GM23338 (cell line): ENCODE results near the gene GNAZ. TPM values are rescaled to one million over a fixed set of nuclear protein-coding genes. Genes with fewer than 3 reads are reported as not detected.

ENCODE experiments used
- ATAC-seq: fragments of 200-7000 bp; cut with Tn5 transposase; 3 replicates; pipeline ENCODE4 v1.9.1; 2020
- DNase-seq: peaks from one replicate; pipeline ENCODE4 v3.0.0-alpha.2; 2015; ENCODE audit warnings: low spot score
- H2AFZ ChIP-seq: fragments of 200-600 bp; sonication (generic); 2 replicates; pipeline ENCODE4 v1.8.0; 2016; ENCODE audit warnings: antibody characterized with exemption, mild to moderate bottlenecking, moderate library complexity
- H3F3A ChIP-seq: fragments of 200-600 bp; sonication (generic); replicated peaks from 2 replicates; pipeline ENCODE4 v1.8.0; 2017; ENCODE audit warnings: antibody characterized with exemption, mixed run types, low read depth
- H3K27ac ChIP-seq: fragments of 200-600 bp; sonication (generic); 2 replicates; pipeline ENCODE4 v1.6.1; 2016; ENCODE audit warnings: low read depth
- H3K27me3 ChIP-seq: fragments of 200-600 bp; sonication (generic); 2 replicates; pipeline ENCODE4 v1.8.0; 2016; ENCODE audit warnings: mild to moderate bottlenecking, mixed run types, moderate library complexity; ENCODE audit not compliant: insufficient read depth
- H3K36me3 ChIP-seq: fragments of 200-600 bp; sonication (generic); 2 replicates; pipeline ENCODE4 v1.8.0; 2016; ENCODE audit warnings: mild to moderate bottlenecking; ENCODE audit not compliant: insufficient read depth
- H3K4me1 ChIP-seq: fragments of 200-600 bp; sonication (generic); 2 replicates; pipeline ENCODE4 v1.8.0; 2016; ENCODE audit warnings: mild to moderate bottlenecking, moderate library complexity; ENCODE audit not compliant: insufficient read depth
- H3K4me2 ChIP-seq: fragments of 200-600 bp; sonication (generic); 2 replicates; pipeline ENCODE4 v1.7.1; 2017; ENCODE audit warnings: mixed run types
- H3K4me3 ChIP-seq: fragments of 200-600 bp; sonication (generic); 2 replicates; pipeline ENCODE4 v1.6.1; 2016; ENCODE audit warnings: mixed run types
- H3K79me2 ChIP-seq: fragments of 200-600 bp; sonication (generic); replicated peaks from 2 replicates; pipeline ENCODE4 v1.8.0; 2017; ENCODE audit warnings: mild to moderate bottlenecking; ENCODE audit not compliant: insufficient read depth
- H3K9me2 ChIP-seq: fragments of 200-600 bp; sonication (generic); 2 replicates; pipeline ENCODE4 v1.8.0; 2017; ENCODE audit not compliant: insufficient read depth
- H4K20me1 ChIP-seq: fragments of 200-600 bp; sonication (generic); replicated peaks from 2 replicates; pipeline ENCODE4 v1.8.0; 2017; ENCODE audit warnings: mild to moderate bottlenecking; ENCODE audit not compliant: insufficient read depth
- H3K27ac Mint-ChIP-seq: 2 replicates; pipeline ENCODE4 v1.8.0; 2020; ENCODE audit warnings: inconsistent platforms, mild to moderate bottlenecking, moderate library complexity, mixed read lengths
- H3K27me3 Mint-ChIP-seq: 3 replicates; pipeline ENCODE4 v1.8.0; 2022; ENCODE audit warnings: low read depth, mild to moderate bottlenecking, moderate library complexity, mixed read lengths, inconsistent platforms; ENCODE audit not compliant: insufficient read depth, poor library complexity
- H3K36me3 Mint-ChIP-seq: 3 replicates; pipeline ENCODE4 v1.8.0; 2021; ENCODE audit warnings: low read depth, mild to moderate bottlenecking, inconsistent platforms, moderate library complexity, mixed read lengths
- H3K4me1 Mint-ChIP-seq: 3 replicates; pipeline ENCODE4 v1.8.0; 2020; ENCODE audit warnings: mild to moderate bottlenecking, inconsistent platforms, mixed read lengths
- H3K4me3 Mint-ChIP-seq: 3 replicates; pipeline ENCODE4 v1.8.0; 2021; ENCODE audit warnings: moderate library complexity, mild to moderate bottlenecking, inconsistent platforms, mixed read lengths
- H3K9me3 Mint-ChIP-seq: 3 replicates; pipeline ENCODE4 v1.8.0; 2020; ENCODE audit warnings: moderate library complexity, mild to moderate bottlenecking, inconsistent platforms, mixed read lengths
- CREB1 ChIP-seq: fragments of 250-450 bp; sonication (Bioruptor Pico); IDR thresholded peaks from 2 replicates; pipeline ENCODE4 v1.5.0; 2020; ENCODE audit warnings: low read depth, mild to moderate bottlenecking, moderate library complexity
- CTCF ChIP-seq, 2 experiments: fragments of 200-600 bp in 1 of 2; sonication (generic) in 1 of 2; conservative IDR thresholded peaks; 2 replicates each; pipeline versions ENCODE4 v1.5.1 to v1.6.1; 2016 to 2017; ENCODE audit warnings: antibody characterized with exemption in 2 of 2, low read depth in 2 of 2, mild to moderate bottlenecking in 2 of 2, moderate library complexity in 1 of 2
- ETS1 ChIP-seq: IDR thresholded peaks from 2 replicates; pipeline ENCODE4 v1.6.1; 2016; ENCODE audit warnings: antibody characterized with exemption
- EZH2 ChIP-seq: fragments of 200-600 bp; sonication (generic); IDR thresholded peaks from one replicate; pipeline ENCODE4 v1.8.0; 2017; ENCODE audit warnings: antibody characterized with exemption, mild to moderate bottlenecking, low read depth; ENCODE audit not compliant: unreplicated experiment
- EZH2phosphoT487 ChIP-seq: fragments of 200-600 bp; sonication (generic); IDR thresholded peaks from one replicate; pipeline ENCODE4 v1.8.1; 2018; ENCODE audit warnings: antibody characterized with exemption; ENCODE audit not compliant: unreplicated experiment
- JUNB ChIP-seq: IDR thresholded peaks from one replicate; pipeline ENCODE4 v1.6.1; 2016; ENCODE audit warnings: antibody characterized with exemption; ENCODE audit not compliant: unreplicated experiment
- NANOG ChIP-seq: IDR thresholded peaks from 2 replicates; pipeline ENCODE4 v1.6.1; 2016; ENCODE audit warnings: antibody characterized with exemption, borderline replicate concordance
- POLR2AphosphoS5 ChIP-seq: IDR thresholded peaks from 2 replicates; pipeline ENCODE4 v1.6.1; 2016; ENCODE audit warnings: antibody characterized with exemption, low read depth
- REST ChIP-seq: IDR thresholded peaks from one replicate; pipeline ENCODE4 v1.6.1; 2018; ENCODE audit warnings: antibody characterized with exemption; ENCODE audit not compliant: unreplicated experiment
- STAT1 ChIP-seq: IDR thresholded peaks from one replicate; pipeline ENCODE4 v1.6.1; 2016; ENCODE audit warnings: antibody characterized with exemption; ENCODE audit not compliant: unreplicated experiment
- ZNF114 ChIP-seq: fragments of 250-450 bp; sonication (Bioruptor Pico); IDR thresholded peaks from 2 replicates; pipeline ENCODE4 v1.5.0; 2020; ENCODE audit warnings: mild to moderate bottlenecking, moderate library complexity
- ZNF331 ChIP-seq: fragments of 250-450 bp; sonication (Bioruptor Pico); IDR thresholded peaks from 2 replicates; pipeline ENCODE4 v1.5.0; 2020; ENCODE audit warnings: low read depth, mild to moderate bottlenecking, moderate library complexity
- ZNF462 ChIP-seq: fragments of 250-450 bp; sonication (Bioruptor Pico); IDR thresholded peaks from 2 replicates; pipeline ENCODE4 v1.5.0; 2020; ENCODE audit warnings: mild to moderate bottlenecking, moderate library complexity
- polyA plus RNA-seq: library from polyadenylated mRNA; unstranded; fragments of >200 nt; fragmentation: Nextera tagmentation; extraction: Ambion mirVana; gene quantifications from 2 replicates; pipeline ENCODE4 v1.2.1, GENCODE V29; 2016
- total RNA-seq: library from RNA; depleted of rRNA; stranded (reverse); fragments of >200 nt; shearing (Covaris generic); gene quantifications from 2 replicates; pipeline ENCODE4 v1.2.3, GENCODE V29; 2014

GNAZ gene
- total and polyA plus RNA-seq, 2 experiments from 2014 or later, result 2.9 to 11.1 TPM

GRCh38 chr22:23166042-23166831 lies 95.9 kb downstream of the GNAZ start:
- Mint-ChIP-seq H3K36me3 (no peaks in the 10 kb centered on the region), H3K9me3 (no peaks in the 10 kb centered on the region), H3K27me3 (peaks cover 22% of the 10 kb centered on the region), H3K4me1 (peaks cover 18% of the 10 kb centered on the region), H3K27ac (no peak overlapping the region), H3K4me3 (no peak overlapping the region)
- ATAC-seq, result no peak
- H3F3A ChIP-seq, result no peaks in the 10 kb centered on the region
- TF ChIP-seq CTCF (conservative IDR thresholded peaks at IDR 0.05; ENCODE audit: low read depth in 2 of 2), result no peak
- TF ChIP-seq ZNF462 (CRISPR knock-in tag), result no peak
- TF ChIP-seq STAT1, result no peak
- TF ChIP-seq EZH2, result no peak
- no peak for TF ChIP-seq JUNB
- no peak for TF ChIP-seq POLR2AphosphoS5
- no peak for TF ChIP-seq ETS1
- no peak for TF ChIP-seq CREB1 (CRISPR knock-in tag)
- TF ChIP-seq EZH2phosphoT487, result no peak
- TF ChIP-seq ZNF114 (CRISPR knock-in tag), result no peak
- no peak for TF ChIP-seq NANOG
- TF ChIP-seq ZNF331 (CRISPR knock-in tag), result no peak
- TF ChIP-seq REST, result no peak
- no peak overlapping the region for H3K4me2 ChIP-seq
- H4K20me1 ChIP-seq, result no peaks in the 10 kb centered on the region
- H3K27ac ChIP-seq, result no peak overlapping the region
- H3K27me3 ChIP-seq, result no peaks in the 10 kb centered on the region
- H3K4me3 ChIP-seq, result no peak overlapping the region
- no peak for DNase-seq
- H3K4me1 ChIP-seq, result peaks cover 7% of the 10 kb centered on the region; the same call in 1 of the 2 replicates
- H3K9me2 ChIP-seq, result no peaks in the 10 kb centered on the region
- no peak overlapping the region for H2AFZ ChIP-seq
- no peaks in the 10 kb centered on the region for H3K36me3 ChIP-seq
- H3K79me2 ChIP-seq, result no peaks in the 10 kb centered on the region
